ENCODE data around the gene DCDC2. TPM values are rescaled to one million over a fixed set of nuclear protein-coding genes. Genes with fewer than 3 reads are reported as not detected.
"Not testable (repeated sequence)": the region's sequence is repeated elsewhere in the genome, so short reads cannot be mapped to it uniquely, and the experiment has no call there.

The DCDC2 gene
- total and polyA plus RNA-seq, 10 donors = 0.02 to 0.03 TPM; not detected in 8

DNA sequence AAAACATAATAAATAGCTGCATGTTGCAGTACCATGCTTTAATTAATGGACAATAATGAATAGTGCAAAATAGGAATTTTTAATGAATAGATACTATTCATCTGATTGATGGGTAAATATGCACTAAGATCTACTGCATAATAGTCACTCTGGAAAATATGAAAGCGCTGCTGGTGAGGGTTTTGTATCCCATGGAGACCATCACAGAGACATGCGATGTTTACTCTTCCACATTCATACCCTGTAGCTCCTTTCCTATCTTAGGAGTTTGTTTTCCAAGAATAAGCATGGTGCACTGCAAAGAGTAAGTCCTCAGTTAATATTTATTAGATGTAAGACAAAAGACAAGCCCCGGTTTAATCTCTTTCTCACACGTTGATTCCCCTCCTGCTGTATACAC lies 150.4 kb downstream of the DCDC2 start:
- no peak for DNase-seq
- TF ChIP-seq, protein P1, sequence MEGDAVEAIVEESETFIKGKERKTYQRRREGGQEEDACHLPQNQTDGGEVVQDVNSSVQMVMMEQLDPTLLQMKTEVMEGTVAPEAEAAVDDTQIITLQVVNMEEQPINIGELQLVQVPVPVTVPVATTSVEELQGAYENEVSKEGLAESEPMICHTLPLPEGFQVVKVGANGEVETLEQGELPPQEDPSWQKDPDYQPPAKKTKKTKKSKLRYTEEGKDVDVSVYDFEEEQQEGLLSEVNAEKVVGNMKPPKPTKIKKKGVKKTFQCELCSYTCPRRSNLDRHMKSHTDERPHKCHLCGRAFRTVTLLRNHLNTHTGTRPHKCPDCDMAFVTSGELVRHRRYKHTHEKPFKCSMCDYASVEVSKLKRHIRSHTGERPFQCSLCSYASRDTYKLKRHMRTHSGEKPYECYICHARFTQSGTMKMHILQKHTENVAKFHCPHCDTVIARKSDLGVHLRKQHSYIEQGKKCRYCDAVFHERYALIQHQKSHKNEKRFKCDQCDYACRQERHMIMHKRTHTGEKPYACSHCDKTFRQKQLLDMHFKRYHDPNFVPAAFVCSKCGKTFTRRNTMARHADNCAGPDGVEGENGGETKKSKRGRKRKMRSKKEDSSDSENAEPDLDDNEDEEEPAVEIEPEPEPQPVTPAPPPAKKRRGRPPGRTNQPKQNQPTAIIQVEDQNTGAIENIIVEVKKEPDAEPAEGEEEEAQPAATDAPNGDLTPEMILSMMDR (IDR thresholded peaks at IDR 0.05 in 8 of 11, conservative IDR thresholded peaks at IDR 0.05 in 3 of 11) = no peak
- no peak for TF ChIP-seq POLR2AphosphoS5 (IDR thresholded peaks at IDR 0.05)
- TF ChIP-seq POLR2A (IDR thresholded peaks at IDR 0.05) = no peak
- intact Hi-C loops (cut with DNase I; ENCODE audit: low total_unique reads) = no loop called here
- H3K27ac ChIP-seq = no peak overlapping the region
- no peaks in the 10 kb centered on the region for H3K4me1 ChIP-seq
- 88 to 93% (median 89%) methylated on average over 4 of the region's 4 CpGs for WGBS, 5 donors
- no peaks in the 10 kb centered on the region for H3K27me3 ChIP-seq (replicated peaks in 1 of 7)
- peaks cover 0 to 3% (median 0%) of the 10 kb centered on the region in 8 donors for H3K9me3 ChIP-seq
- no peaks in the 10 kb centered on the region for H3K36me3 ChIP-seq
- no peak overlapping the region for H3K4me3 ChIP-seq

DNA sequence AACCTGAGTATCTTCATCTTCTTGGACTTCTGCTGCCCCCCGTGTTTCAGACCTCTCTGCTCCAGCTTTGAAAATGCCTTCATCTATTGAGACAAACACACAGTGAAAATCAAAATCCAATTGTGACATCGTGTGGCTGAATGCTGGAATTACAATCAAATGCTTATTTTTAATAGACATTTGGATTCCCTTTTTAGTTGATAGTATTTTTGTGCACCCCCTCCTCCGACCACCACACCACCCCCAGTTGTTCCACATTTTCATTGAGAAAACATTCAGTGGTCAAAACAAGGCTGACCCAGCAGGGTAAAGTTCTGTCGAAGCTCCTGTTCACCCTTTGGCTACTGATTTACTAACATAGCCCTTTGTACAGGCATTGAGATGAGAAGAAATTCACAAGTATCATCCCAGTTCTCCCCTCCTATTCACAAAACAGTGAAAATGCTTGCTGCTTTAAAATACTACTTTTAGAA lies 152.8 kb downstream of the DCDC2 start:
- TF ChIP-seq POLR2A (IDR thresholded peaks at IDR 0.05) (no peak), POLR2AphosphoS5 (IDR thresholded peaks at IDR 0.05) (no peak)
- TF ChIP-seq, protein P1 (IDR thresholded peaks at IDR 0.05 in 8 of 11, conservative IDR thresholded peaks at IDR 0.05 in 3 of 11) = peak in 9 of 11 experiments; percentile 32 to 59 (median 50)
- Histone ChIP-seq H3K27me3 (replicated peaks in 1 of 7) (no peaks in the 10 kb centered on the region), H3K9me3 (peaks cover 0 to 3% (median 0%) of the 10 kb centered on the region in 8 donors), H3K36me3 (no peaks in the 10 kb centered on the region), H3K27ac (no peak overlapping the region), H3K4me1 (no peaks in the 10 kb centered on the region), H3K4me3 (no peak overlapping the region)
- DNase-seq = no peak
- 6 to 12% (median 8%) methylated on average over 4 of the region's 4 CpGs for WGBS, 5 donors
- intact Hi-C loops (cut with DNase I; ENCODE audit: low total_unique reads) = no loop called here

DNA sequence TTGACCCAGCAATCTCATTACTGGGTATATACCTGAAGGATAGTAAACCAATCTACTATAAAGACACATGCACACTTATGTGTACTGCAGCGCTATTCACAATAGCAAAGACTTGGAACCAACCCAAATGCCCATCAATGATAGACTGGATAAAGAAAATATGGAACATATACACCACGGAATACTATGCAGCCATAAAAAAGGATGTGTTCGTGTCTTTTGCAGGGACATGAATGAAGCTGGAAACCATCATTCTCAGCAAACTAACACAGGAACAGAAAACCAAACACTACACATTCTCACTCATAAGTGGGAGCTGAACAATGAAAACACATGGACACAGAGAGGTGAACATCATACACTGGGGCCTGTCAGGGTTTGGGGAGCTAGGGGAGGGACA lies 153.7 kb downstream of the DCDC2 start:
- H3K36me3 ChIP-seq; H3K27ac ChIP-seq; H3K4me3 ChIP-seq; DNase-seq; H3K9me3 ChIP-seq; intact Hi-C loops (cut with DNase I; ENCODE audit: low total_unique reads); H3K27me3 ChIP-seq (replicated peaks in 1 of 7); H3K4me1 ChIP-seq: not testable (repeated sequence)
- 83 to 91% (median 91%) methylated on average over 3 of the region's 3 CpGs for WGBS, 5 donors

DNA sequence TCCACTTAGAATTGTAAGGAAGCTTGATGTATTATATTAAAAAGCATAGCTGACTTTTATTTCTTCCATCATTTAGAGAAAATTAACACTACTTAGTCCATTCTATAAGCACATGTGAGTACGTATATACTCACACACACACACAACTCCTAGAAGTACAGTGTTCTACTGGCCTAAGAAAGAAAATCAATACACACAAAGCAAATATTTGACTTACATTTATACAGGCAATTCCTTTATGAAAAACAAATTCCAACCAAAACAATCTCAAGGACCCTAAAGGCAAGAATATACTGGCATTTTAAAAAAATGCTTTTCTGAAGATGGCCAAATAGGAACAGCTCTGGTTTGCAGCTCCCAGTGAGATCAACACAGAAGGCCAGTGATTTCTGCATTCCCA lies 160.0 kb downstream of the DCDC2 start:
- peaks cover 0 to 17% (median 0%) of the 10 kb centered on the region in 7 donors for H3K27me3 ChIP-seq (replicated peaks in 1 of 7)
- H3K4me1 ChIP-seq = no peaks in the 10 kb centered on the region
- H3K9me3 ChIP-seq = peaks cover 0 to 3% (median 0%) of the 10 kb centered on the region in 8 donors
- no peaks in the 10 kb centered on the region for H3K36me3 ChIP-seq
- WGBS, 5 donors = 93 to 98% (median 93%) methylated on average over 1 of the region's 1 CpG
- TF ChIP-seq POLR2AphosphoS5 (IDR thresholded peaks at IDR 0.05) = no peak
- no peak overlapping the region for H3K27ac ChIP-seq
- no peak for DNase-seq
- intact Hi-C loops (cut with DNase I; ENCODE audit: low total_unique reads) = no loop called here
- H3K4me3 ChIP-seq = no peak overlapping the region

DNA sequence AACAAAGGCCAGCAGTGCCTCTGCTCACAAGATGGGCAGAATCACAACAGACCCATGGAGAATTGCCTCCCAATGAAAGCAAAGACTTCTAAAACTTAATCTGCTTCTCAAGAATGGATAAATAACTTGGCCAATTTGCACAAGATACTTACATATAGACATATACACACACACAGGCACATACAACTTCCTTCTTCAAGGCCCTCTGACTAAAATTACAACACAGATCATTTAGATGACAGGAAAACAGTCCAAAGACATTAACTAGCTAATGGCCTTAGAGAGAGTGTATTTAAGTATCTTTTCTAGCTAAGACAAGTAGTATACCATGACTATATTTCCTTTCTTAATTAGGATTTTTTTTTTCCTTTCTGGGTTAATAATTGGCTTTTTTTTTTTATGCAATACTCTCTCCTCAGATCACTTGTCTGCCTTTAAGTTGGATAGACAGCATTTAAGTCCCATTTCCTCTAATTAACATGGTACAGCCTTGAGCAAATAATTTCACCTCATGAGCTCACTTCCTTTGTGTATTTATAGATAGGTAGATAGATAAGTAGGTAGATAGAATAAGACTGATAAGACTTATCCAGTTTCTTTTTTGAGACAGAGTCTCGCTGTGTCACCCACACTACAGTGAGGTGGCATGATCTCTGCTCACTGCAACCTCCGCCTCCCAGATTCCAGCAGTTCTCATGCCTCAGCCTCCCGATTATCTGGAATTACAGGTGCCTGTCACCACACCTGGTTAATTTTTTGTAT lies 161.8 kb downstream of the DCDC2 start:
- 76 to 90% (median 86%) methylated on average over 3 of the region's 3 CpGs for WGBS, 5 donors
- DNase-seq = no peak
- Histone ChIP-seq H3K36me3 (no peaks in the 10 kb centered on the region), H3K27ac (no peak overlapping the region), H3K4me1 (no peaks in the 10 kb centered on the region), H3K27me3 (replicated peaks in 1 of 7) (peaks cover 0 to 24% (median 5%) of the 10 kb centered on the region in 7 donors), H3K9me3 (peaks cover 0 to 3% (median 0%) of the 10 kb centered on the region in 8 donors), H3K4me3 (no peak overlapping the region)
- TF ChIP-seq POLR2A (IDR thresholded peaks at IDR 0.05) (no peak), POLR2AphosphoS5 (IDR thresholded peaks at IDR 0.05) (no peak)
- TF ChIP-seq, protein P1 (IDR thresholded peaks at IDR 0.05 in 8 of 11, conservative IDR thresholded peaks at IDR 0.05 in 3 of 11) = no peak
- intact Hi-C loops (cut with DNase I; ENCODE audit: low total_unique reads) = no loop called here
